HepG2 (cell line): ENCODE data around the gene ST3GAL2. TPM values are rescaled to one million over a fixed set of nuclear protein-coding genes. Genes with fewer than 3 reads are reported as not detected.

ENCODE experiments used
- JUNB ChIP-seq: sonication (generic); formaldehyde crosslinking; IDR thresholded peaks from 2 replicates; pipeline ENCODE4 v1.8.0; 2022; ENCODE audit warnings: missing genetic modification reagents, mild to moderate bottlenecking, borderline replicate concordance
- MTA1 ChIP-seq: sonication (generic); formaldehyde crosslinking; IDR thresholded peaks from 2 replicates; pipeline ENCODE4 v1.4.0; 2020; ENCODE audit warnings: missing genetic modification reagents, mild to moderate bottlenecking, borderline replicate concordance
- NFYB ChIP-seq: sonication (generic); formaldehyde crosslinking; IDR thresholded peaks from 2 replicates; pipeline ENCODE4 v1.4.0; 2020; ENCODE audit warnings: missing genetic modification reagents
- SAFB2 ChIP-seq: sonication (generic); formaldehyde crosslinking; IDR thresholded peaks from 2 replicates; pipeline ENCODE4 v1.5.1; 2020; ENCODE audit warnings: missing genetic modification reagents, low read depth, mild to moderate bottlenecking, borderline replicate concordance
- SALL1 ChIP-seq: sonication (generic); formaldehyde crosslinking; IDR thresholded peaks from 2 replicates; pipeline ENCODE4 v1.8.0; 2022; ENCODE audit warnings: mild to moderate bottlenecking, missing genetic modification reagents
- ZMYM4 ChIP-seq: sonication (generic); formaldehyde crosslinking; IDR thresholded peaks from 2 replicates; pipeline ENCODE4 v1.8.1; 2023; ENCODE audit warnings: mild to moderate bottlenecking, missing genetic modification reagents
- ZNF230 ChIP-seq: sonication (generic); formaldehyde crosslinking; IDR thresholded peaks from 2 replicates; pipeline ENCODE4 v1.4.0; 2020; ENCODE audit warnings: mild to moderate bottlenecking, missing genetic modification reagents
- ZNF549 ChIP-seq: sonication (generic); formaldehyde crosslinking; IDR thresholded peaks from 2 replicates; pipeline ENCODE4 v1.5.0; 2020; ENCODE audit warnings: missing genetic modification reagents
- ZNF558 ChIP-seq: sonication (generic); formaldehyde crosslinking; IDR thresholded peaks from 2 replicates; pipeline ENCODE4 v1.9.0; 2022; ENCODE audit warnings: mild to moderate bottlenecking, missing genetic modification reagents, borderline replicate concordance
- ZNF598 ChIP-seq: sonication (generic); formaldehyde crosslinking; IDR thresholded peaks from 2 replicates; pipeline ENCODE4 v1.5.1; 2020; ENCODE audit warnings: mild to moderate bottlenecking, missing genetic modification reagents, borderline replicate concordance
- polyA plus RNA-seq, 8 experiments: library from polyadenylated mRNA; depleted of rRNA in 3 of 8; stranded (reverse) in 7 of 8; unstranded in 1 of 8; fragments of >200 nt; fragmentation: Illumina TruSeq in 4 of 8; extraction: Trizol in 4 of 8; gene quantifications; 2 replicates each; pipeline versions ENCODE4 v1.2.1 to v1.2.3, GENCODE V29; 2011 to 2016; ENCODE audit warnings: low read depth in 4 of 8, missing spikeins in 1 of 8, mixed read lengths in 1 of 8; ENCODE audit not compliant: insufficient read depth in 1 of 8
- total RNA-seq, 5 experiments: library from RNA; depleted of rRNA; stranded (reverse); fragments of >200 nt; fragmentation: Illumina TruSeq; extraction: Trizol; gene quantifications; 2 replicates each; pipeline ENCODE4 v1.2.3, GENCODE V29; 2016; ENCODE audit warnings: low read depth in 1 of 5
- TF ChIP-seq, protein P1 (sequence below): sonication (generic); formaldehyde crosslinking; IDR thresholded peaks from 2 replicates; pipeline ENCODE4 v1.5.0; 2020; ENCODE audit warnings: mild to moderate bottlenecking, missing genetic modification reagents
- TF ChIP-seq, protein P2 (sequence below): sonication (generic); formaldehyde crosslinking; IDR thresholded peaks from 2 replicates; pipeline ENCODE4 v1.5.1; 2020; ENCODE audit warnings: missing genetic modification reagents, mild to moderate bottlenecking, borderline replicate concordance
- TF ChIP-seq, protein P3 (sequence below): sonication (generic); formaldehyde crosslinking; IDR thresholded peaks from 2 replicates; pipeline ENCODE4 v1.8.0; 2023; ENCODE audit warnings: mild to moderate bottlenecking, missing genetic modification reagents
- TF ChIP-seq, protein P4 (sequence below): sonication (generic); formaldehyde crosslinking; IDR thresholded peaks from 2 replicates; pipeline ENCODE4 v1.5.1; 2020; ENCODE audit warnings: missing genetic modification reagents, mild to moderate bottlenecking, borderline replicate concordance
- TF ChIP-seq, protein P5 (sequence below): IDR thresholded peaks from 2 replicates; pipeline ENCODE4 v1.6.1; 2016; ENCODE audit warnings: missing compliant biosample characterization, missing genetic modification reagents, borderline replicate concordance
- TF ChIP-seq, protein P6 (sequence below): sonication (generic); formaldehyde crosslinking; IDR thresholded peaks from 2 replicates; pipeline ENCODE4 v1.5.1; 2020; ENCODE audit warnings: missing genetic modification reagents, mild to moderate bottlenecking, borderline replicate concordance

Gene ST3GAL2
- total and polyA plus RNA-seq, 2 of the 13 experiments (the other 11 are each of a cell fraction or from before 2014, with no cell fraction given), result 16.3 to 24.9 TPM

DNA sequence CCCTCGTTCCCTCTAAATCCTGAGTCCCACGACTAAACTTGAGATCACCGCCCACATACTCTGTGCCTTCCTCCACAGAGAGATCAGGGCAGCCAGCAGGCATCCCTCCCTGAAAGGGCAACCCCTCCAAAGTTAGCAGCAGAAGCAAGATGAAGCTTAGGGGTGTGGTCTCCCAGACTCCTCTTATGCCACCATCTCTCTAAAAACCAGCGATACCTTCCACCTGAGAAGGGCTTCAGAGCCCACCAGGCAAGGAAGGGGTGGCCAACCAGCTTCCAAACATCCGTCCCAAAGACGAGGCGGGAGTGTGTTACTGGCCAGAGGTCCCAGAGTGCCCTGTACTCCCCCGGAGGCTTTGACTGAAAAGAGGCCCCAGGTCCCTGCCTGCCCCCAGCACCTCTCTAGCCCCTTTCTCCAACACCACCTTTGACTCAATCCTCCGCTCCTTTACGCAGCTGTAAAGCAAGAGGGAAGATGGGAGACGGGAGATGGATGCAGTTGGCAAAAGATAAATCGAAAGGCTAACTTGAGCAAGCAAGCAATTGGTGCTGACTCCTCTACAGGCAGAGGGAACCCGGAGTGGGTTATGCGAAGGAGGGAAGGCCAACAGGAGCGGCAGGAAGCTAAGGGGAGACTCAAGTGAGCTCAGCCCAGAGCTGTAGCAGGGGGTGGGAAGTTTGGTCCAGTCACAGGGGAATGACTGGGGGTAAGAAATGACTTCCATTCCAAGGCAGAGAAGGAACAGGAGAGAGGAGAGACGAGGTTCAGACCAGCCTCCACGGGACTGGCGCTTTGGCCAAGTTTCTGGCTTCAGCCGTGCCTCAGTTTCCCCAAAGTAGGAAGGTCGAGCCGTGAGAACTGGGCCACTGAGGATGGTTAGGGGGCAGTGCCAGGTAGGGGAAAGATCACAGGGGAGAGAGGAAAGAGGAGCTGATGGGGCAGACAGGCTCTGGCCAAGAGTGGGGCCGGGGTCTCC lies 1.0 kb downstream of the ST3GAL2 start (continued):
- TF ChIP-seq, protein P1, sequence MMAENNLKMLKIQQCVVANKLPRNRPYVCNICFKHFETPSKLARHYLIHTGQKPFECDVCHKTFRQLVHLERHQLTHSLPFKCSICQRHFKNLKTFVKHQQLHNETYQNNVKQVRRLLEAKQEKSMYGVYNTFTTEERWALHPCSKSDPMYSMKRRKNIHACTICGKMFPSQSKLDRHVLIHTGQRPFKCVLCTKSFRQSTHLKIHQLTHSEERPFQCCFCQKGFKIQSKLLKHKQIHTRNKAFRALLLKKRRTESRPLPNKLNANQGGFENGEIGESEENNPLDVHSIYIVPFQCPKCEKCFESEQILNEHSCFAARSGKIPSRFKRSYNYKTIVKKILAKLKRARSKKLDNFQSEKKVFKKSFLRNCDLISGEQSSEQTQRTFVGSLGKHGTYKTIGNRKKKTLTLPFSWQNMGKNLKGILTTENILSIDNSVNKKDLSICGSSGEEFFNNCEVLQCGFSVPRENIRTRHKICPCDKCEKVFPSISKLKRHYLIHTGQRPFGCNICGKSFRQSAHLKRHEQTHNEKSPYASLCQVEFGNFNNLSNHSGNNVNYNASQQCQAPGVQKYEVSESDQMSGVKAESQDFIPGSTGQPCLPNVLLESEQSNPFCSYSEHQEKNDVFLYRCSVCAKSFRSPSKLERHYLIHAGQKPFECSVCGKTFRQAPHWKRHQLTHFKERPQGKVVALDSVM (CRISPR knock-in tag), result no peak
- TF ChIP-seq, protein P2, sequence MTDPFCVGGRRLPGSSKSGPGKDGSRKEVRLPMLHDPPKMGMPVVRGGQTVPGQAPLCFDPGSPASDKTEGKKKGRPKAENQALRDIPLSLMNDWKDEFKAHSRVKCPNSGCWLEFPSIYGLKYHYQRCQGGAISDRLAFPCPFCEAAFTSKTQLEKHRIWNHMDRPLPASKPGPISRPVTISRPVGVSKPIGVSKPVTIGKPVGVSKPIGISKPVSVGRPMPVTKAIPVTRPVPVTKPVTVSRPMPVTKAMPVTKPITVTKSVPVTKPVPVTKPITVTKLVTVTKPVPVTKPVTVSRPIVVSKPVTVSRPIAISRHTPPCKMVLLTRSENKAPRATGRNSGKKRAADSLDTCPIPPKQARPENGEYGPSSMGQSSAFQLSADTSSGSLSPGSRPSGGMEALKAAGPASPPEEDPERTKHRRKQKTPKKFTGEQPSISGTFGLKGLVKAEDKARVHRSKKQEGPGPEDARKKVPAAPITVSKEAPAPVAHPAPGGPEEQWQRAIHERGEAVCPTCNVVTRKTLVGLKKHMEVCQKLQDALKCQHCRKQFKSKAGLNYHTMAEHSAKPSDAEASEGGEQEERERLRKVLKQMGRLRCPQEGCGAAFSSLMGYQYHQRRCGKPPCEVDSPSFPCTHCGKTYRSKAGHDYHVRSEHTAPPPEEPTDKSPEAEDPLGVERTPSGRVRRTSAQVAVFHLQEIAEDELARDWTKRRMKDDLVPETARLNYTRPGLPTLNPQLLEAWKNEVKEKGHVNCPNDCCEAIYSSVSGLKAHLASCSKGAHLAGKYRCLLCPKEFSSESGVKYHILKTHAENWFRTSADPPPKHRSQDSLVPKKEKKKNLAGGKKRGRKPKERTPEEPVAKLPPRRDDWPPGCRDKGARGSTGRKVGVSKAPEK, result peak; percentile 52; the same call in 1 of the 2 replicates
- TF ChIP-seq JUNB (CRISPR knock-in tag), result no peak
- TF ChIP-seq ZNF549 (CRISPR knock-in tag), result no peak
- peak; percentile 62; the same call in 1 of the 2 replicates for TF ChIP-seq SAFB2 (CRISPR knock-in tag)
- peak; percentile 89; the same call in 1 of the 2 replicates for TF ChIP-seq ZNF598 (CRISPR knock-in tag)
- TF ChIP-seq NFYB (CRISPR knock-in tag), result no peak
- TF ChIP-seq, protein P3, sequence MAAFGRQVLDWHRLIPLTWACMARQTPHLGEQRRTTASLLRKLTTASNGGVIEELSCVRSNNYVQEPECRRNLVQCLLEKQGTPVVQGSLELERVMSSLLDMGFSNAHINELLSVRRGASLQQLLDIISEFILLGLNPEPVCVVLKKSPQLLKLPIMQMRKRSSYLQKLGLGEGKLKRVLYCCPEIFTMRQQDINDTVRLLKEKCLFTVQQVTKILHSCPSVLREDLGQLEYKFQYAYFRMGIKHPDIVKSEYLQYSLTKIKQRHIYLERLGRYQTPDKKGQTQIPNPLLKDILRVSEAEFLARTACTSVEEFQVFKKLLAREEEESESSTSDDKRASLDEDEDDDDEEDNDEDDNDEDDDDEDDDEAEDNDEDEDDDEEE, result peak; percentile 8; the same call in 1 of the 2 replicates
- TF ChIP-seq, protein P4, sequence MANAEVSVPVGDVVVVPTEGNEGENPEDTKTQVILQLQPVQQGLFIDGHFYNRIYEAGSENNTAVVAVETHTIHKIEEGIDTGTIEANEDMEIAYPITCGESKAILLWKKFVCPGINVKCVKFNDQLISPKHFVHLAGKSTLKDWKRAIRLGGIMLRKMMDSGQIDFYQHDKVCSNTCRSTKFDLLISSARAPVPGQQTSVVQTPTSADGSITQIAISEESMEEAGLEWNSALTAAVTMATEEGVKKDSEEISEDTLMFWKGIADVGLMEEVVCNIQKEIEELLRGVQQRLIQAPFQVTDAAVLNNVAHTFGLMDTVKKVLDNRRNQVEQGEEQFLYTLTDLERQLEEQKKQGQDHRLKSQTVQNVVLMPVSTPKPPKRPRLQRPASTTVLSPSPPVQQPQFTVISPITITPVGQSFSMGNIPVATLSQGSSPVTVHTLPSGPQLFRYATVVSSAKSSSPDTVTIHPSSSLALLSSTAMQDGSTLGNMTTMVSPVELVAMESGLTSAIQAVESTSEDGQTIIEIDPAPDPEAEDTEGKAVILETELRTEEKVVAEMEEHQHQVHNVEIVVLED, result peak; percentile 41; the same call in 1 of the 2 replicates
- TF ChIP-seq, protein P5, sequence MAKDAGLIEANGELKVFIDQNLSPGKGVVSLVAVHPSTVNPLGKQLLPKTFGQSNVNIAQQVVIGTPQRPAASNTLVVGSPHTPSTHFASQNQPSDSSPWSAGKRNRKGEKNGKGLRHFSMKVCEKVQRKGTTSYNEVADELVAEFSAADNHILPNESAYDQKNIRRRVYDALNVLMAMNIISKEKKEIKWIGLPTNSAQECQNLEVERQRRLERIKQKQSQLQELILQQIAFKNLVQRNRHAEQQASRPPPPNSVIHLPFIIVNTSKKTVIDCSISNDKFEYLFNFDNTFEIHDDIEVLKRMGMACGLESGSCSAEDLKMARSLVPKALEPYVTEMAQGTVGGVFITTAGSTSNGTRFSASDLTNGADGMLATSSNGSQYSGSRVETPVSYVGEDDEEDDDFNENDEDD (CRISPR knock-in tag), result 0 out of 2 replicates have a peak, but pooled peaks have one; percentile 38
- TF ChIP-seq ZNF558, result peak; percentile 18; the same call in 1 of the 2 replicates
- 0 out of 2 replicates have a peak, but pooled peaks have one; percentile 4 for TF ChIP-seq ZNF230
- TF ChIP-seq MTA1 (CRISPR knock-in tag), result peak; percentile 29; the same call in 1 of the 2 replicates
- TF ChIP-seq, protein P6, sequence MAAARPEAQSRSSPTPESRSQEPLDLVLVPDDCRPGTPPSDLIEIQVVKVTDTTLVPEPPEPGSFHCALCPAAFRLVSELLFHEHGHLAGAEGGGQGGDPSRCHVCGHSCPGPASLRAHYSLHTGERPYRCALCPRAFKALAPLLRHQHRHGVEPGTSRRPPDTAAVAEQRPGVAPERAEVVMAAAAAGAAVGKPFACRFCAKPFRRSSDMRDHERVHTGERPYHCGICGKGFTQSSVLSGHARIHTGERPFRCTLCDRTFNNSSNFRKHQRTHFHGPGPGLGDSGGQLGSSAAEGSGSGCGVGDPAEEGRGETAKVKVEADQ (CRISPR knock-in tag), result 0 out of 2 replicates have a peak, but pooled peaks have one; percentile 16
- TF ChIP-seq ZMYM4, result peak; percentile 12; the same call in 1 of the 2 replicates
- TF ChIP-seq SALL1, result no peak
